GM23248 (cell line): Measurements from ENCODE around the gene FOXN3. TPM values are rescaled to one million over a fixed set of nuclear protein-coding genes. Genes with fewer than 3 reads are reported as not detected.

ENCODE experiments used
- DNase-seq: peaks from one replicate; pipeline ENCODE4 v3.0.0-alpha.2; 2015
- H2AFZ ChIP-seq: fragments of 200-600 bp; sonication (generic); 2 replicates; pipeline ENCODE4 v1.6.1; 2016; ENCODE audit warnings: antibody characterized with exemption
- H3F3A ChIP-seq: fragments of 200-600 bp; sonication (generic); 2 replicates; pipeline ENCODE4 v1.6.1; 2016; ENCODE audit warnings: mild to moderate bottlenecking, antibody characterized with exemption, mixed run types; ENCODE audit not compliant: insufficient read depth
- H3K27ac ChIP-seq: fragments of 200-600 bp; sonication (generic); 2 replicates; pipeline ENCODE4 v1.5.1; 2016; ENCODE audit warnings: mild to moderate bottlenecking
- H3K27me3 ChIP-seq: fragments of 200-600 bp; sonication (generic); replicated peaks from 2 replicates; pipeline ENCODE4 v1.6.1; 2016; ENCODE audit warnings: mild to moderate bottlenecking; ENCODE audit not compliant: insufficient read depth
- H3K36me3 ChIP-seq: fragments of 200-600 bp; sonication (generic); 2 replicates; pipeline ENCODE4 v1.6.1; 2016; ENCODE audit warnings: low read depth, mild to moderate bottlenecking
- H3K4me1 ChIP-seq: fragments of 200-600 bp; sonication (generic); 2 replicates; pipeline ENCODE4 v1.6.1; 2016; ENCODE audit warnings: mild to moderate bottlenecking; ENCODE audit not compliant: insufficient read depth
- H3K4me2 ChIP-seq: fragments of 200-600 bp; sonication (generic); one replicate; pipeline ENCODE4 v1.6.1; 2016; ENCODE audit warnings: mild to moderate bottlenecking; ENCODE audit not compliant: unreplicated experiment
- H3K4me3 ChIP-seq: fragments of 200-600 bp; sonication (generic); 2 replicates; pipeline ENCODE4 v1.5.1; 2016; ENCODE audit warnings: mild to moderate bottlenecking
- H3K79me2 ChIP-seq: fragments of 200-600 bp; sonication (generic); 2 replicates; pipeline ENCODE4 v1.6.1; 2016; ENCODE audit warnings: mild to moderate bottlenecking; ENCODE audit not compliant: insufficient read depth
- H3K9ac ChIP-seq: fragments of 200-600 bp; sonication (generic); 2 replicates; pipeline ENCODE4 v1.6.1; 2016; ENCODE audit warnings: mild to moderate bottlenecking
- H3K9me2 ChIP-seq: fragments of 200-600 bp; sonication (generic); 2 replicates; pipeline ENCODE4 v1.6.1; 2016; ENCODE audit warnings: mixed run types, mild to moderate bottlenecking, moderate library complexity; ENCODE audit not compliant: insufficient read depth
- H3K9me3 ChIP-seq: fragments of 200-600 bp; sonication (generic); one replicate; pipeline ENCODE4 v1.6.1; 2017; ENCODE audit warnings: low read depth
- H4K20me1 ChIP-seq: fragments of 200-600 bp; sonication (generic); 2 replicates; pipeline ENCODE4 v1.6.0; 2016; ENCODE audit not compliant: insufficient read depth
- EZH2 ChIP-seq: fragments of 200-600 bp; sonication (generic); IDR thresholded peaks from 2 replicates; pipeline ENCODE4 v1.6.1; 2018; ENCODE audit warnings: antibody characterized with exemption, mild to moderate bottlenecking; ENCODE audit not compliant: insufficient read depth, poor library complexity, severe bottlenecking
- EZH2phosphoT487 ChIP-seq: fragments of 200-600 bp; sonication (generic); IDR thresholded peaks from 2 replicates; pipeline ENCODE4 v1.6.1; 2018; ENCODE audit warnings: antibody characterized with exemption, moderate library complexity, mild to moderate bottlenecking, low read depth; ENCODE audit not compliant: insufficient read depth
- WGBS, 2 experiments: methylation state at CpG; one replicate each; pipeline ENCODE4 v1.1.6; 2015 to 2017; ENCODE audit warnings: low lambda C conversion rate in 2 of 2, low coverage in 1 of 2; ENCODE audit errors: missing lambda C conversion rate in 2 of 2; 5-methylcytosine and 5-hydroxymethylcytosine counted together
- in situ Hi-C: fragments of 300-500 bp; cut with MboI; formaldehyde crosslinking; loops from 2 replicates; pipeline ENCODE4 v1.15.0; 2020
- polyA plus RNA-seq: library from polyadenylated mRNA; unstranded; fragments of >200 nt; fragmentation: Nextera tagmentation; extraction: Ambion mirVana; gene quantifications from 2 replicates; pipeline ENCODE4 v1.2.1, GENCODE V29; 2016
- total RNA-seq: library from RNA; depleted of rRNA; stranded (reverse); fragments of >200 nt; shearing (Covaris generic); gene quantifications from 2 replicates; pipeline ENCODE4 v1.2.3, GENCODE V29; 2014

The FOXN3 gene
- total and polyA plus RNA-seq, 2 experiments from 2014 or later: 18.6 to 19.0 TPM

GRCh38 chr14:89324501-89325298 is 92.3 kb downstream of the FOXN3 start:
- Histone ChIP-seq H3K79me2 (peaks cover 41% of the 10 kb centered on the region), H3K27me3 (no peaks in the 10 kb centered on the region), H3K9ac (no peak overlapping the region), H3K9me3 (no peaks in the 10 kb centered on the region), H3F3A (peaks cover 14% of the 10 kb centered on the region; the same call in 1 of the 2 replicates), H2AFZ (no peak overlapping the region), H3K27ac (no peak overlapping the region), H3K4me1 (peaks cover 21% of the 10 kb centered on the region), H3K4me2 (no peak overlapping the region), H3K9me2 (no peaks in the 10 kb centered on the region), H3K4me3 (no peak overlapping the region), H3K36me3 (no peaks in the 10 kb centered on the region), H4K20me1 (no peaks in the 10 kb centered on the region)
- in situ Hi-C loops: no loop called here
- 66 to 84% methylated on average over 6 to 9 of the region's 9 CpGs for WGBS, 2 experiments
- DNase-seq: no peak
- TF ChIP-seq EZH2 (no peak), EZH2phosphoT487 (no peak)

GRCh38 chr14:89320381-89321000 is 96.5 kb downstream of the FOXN3 start:
- in situ Hi-C loops: no loop called here
- no peak for DNase-seq

GRCh38 chr14:89319687-89320086 is 97.3 kb downstream of the FOXN3 start:
- peak; percentile 5 for DNase-seq
- no peak overlapping the region for H3K4me3 ChIP-seq

More at GRCh38 chr14:89320381-89321000, 96.5 kb downstream of the FOXN3 start:
- no peak overlapping the region for H3K27ac ChIP-seq
- no peaks in the 10 kb centered on the region for H3K9me2 ChIP-seq
- TF ChIP-seq EZH2phosphoT487: no peak
- no peaks in the 10 kb centered on the region for H4K20me1 ChIP-seq
- no peaks in the 10 kb centered on the region for H3K4me1 ChIP-seq
- H3K36me3 ChIP-seq: no peaks in the 10 kb centered on the region
- no peak overlapping the region for H3K9ac ChIP-seq
- H3K9me3 ChIP-seq: no peaks in the 10 kb centered on the region
- no peak overlapping the region for H2AFZ ChIP-seq
- no peak overlapping the region for H3K4me2 ChIP-seq
- H3F3A ChIP-seq: no peaks in the 10 kb centered on the region
- 95% methylated on average over 6 of the region's 6 CpGs for WGBS, 2 experiments
- no peak overlapping the region for H3K4me3 ChIP-seq
- H3K79me2 ChIP-seq: peaks cover 47% of the 10 kb centered on the region
- no peaks in the 10 kb centered on the region for H3K27me3 ChIP-seq

GRCh38 chr14:89317051-89317691 is 99.9 kb downstream of the FOXN3 start:
- Histone ChIP-seq H4K20me1 (no peaks in the 10 kb centered on the region), H3K36me3 (no peaks in the 10 kb centered on the region), H2AFZ (no peak overlapping the region), H3K4me1 (no peaks in the 10 kb centered on the region), H3K4me2 (no peak overlapping the region), H3K9me2 (no peaks in the 10 kb centered on the region), H3K79me2 (peaks cover 45% of the 10 kb centered on the region), H3F3A (no peaks in the 10 kb centered on the region), H3K9ac (no peak overlapping the region), H3K4me3 (no peak overlapping the region), H3K27ac (no peak overlapping the region), H3K9me3 (no peaks in the 10 kb centered on the region), H3K27me3 (no peaks in the 10 kb centered on the region)
- WGBS, 2 experiments: 87 to 88% methylated on average over 4 of the region's 4 CpGs
- in situ Hi-C loops: no loop called here
- DNase-seq: no peak
- no peak for TF ChIP-seq EZH2phosphoT487
- TF ChIP-seq EZH2: no peak

More at GRCh38 chr14:89319687-89320086, 97.3 kb downstream of the FOXN3 start:
- no peak for TF ChIP-seq EZH2phosphoT487
- TF ChIP-seq EZH2: no peak
- no peak overlapping the region for H3K27ac ChIP-seq
- H2AFZ ChIP-seq: no peak overlapping the region
- H3K36me3 ChIP-seq: no peaks in the 10 kb centered on the region
- H3K79me2 ChIP-seq: peaks cover 47% of the 10 kb centered on the region
- WGBS, 2 experiments: 89 to 92% methylated on average over 4 of the region's 4 CpGs
- in situ Hi-C loops: no loop called here
- H3K9ac ChIP-seq: no peak overlapping the region
- no peaks in the 10 kb centered on the region for H3K9me2 ChIP-seq
- no peaks in the 10 kb centered on the region for H3K4me1 ChIP-seq
- no peaks in the 10 kb centered on the region for H3K9me3 ChIP-seq
- H3K4me2 ChIP-seq: no peak overlapping the region
- no peaks in the 10 kb centered on the region for H3F3A ChIP-seq
- H3K27me3 ChIP-seq: no peaks in the 10 kb centered on the region
- H4K20me1 ChIP-seq: no peaks in the 10 kb centered on the region
